Skeletal muscle satellite cell (primary cell): ENCODE data around the gene CACNG6.

Experiments
- H3K27me3 ChIP-seq: 2 replicates; pipeline ENCODE4 v1.7.0; 2013; ENCODE audit warnings: low read length; ENCODE audit not compliant: control insufficient read depth, insufficient read depth
- H3K36me3 ChIP-seq: 2 replicates; pipeline ENCODE4 v1.7.0; 2013; ENCODE audit warnings: mild to moderate bottlenecking, control low read depth, low read length; ENCODE audit not compliant: insufficient read depth
- H3K4me1 ChIP-seq: 2 replicates; pipeline ENCODE4 v1.7.0; 2013; ENCODE audit warnings: low read length; ENCODE audit not compliant: control insufficient read depth, insufficient read depth
- H3K4me2 ChIP-seq: 2 replicates; pipeline ENCODE4 v1.7.0; 2013; ENCODE audit warnings: mild to moderate bottlenecking, low read length
- H3K4me3 ChIP-seq: 2 replicates; pipeline ENCODE4 v1.7.0; 2013; ENCODE audit warnings: low read length
- H3K9ac ChIP-seq: 2 replicates; pipeline ENCODE4 v1.7.0; 2013; ENCODE audit warnings: mild to moderate bottlenecking, low read depth, low read length, moderate library complexity
- H3K9me3 ChIP-seq: replicated peaks from 2 replicates; pipeline ENCODE4 v1.7.0; 2013; ENCODE audit warnings: mild to moderate bottlenecking, control low read depth, low read length

Gene CACNG6

GRCh38 chr19:54011507-54012211, 20.2 kb downstream of the CACNG6 start:
- no peaks in the 10 kb centered on the region for H3K27me3 ChIP-seq
- H3K36me3 ChIP-seq = no peaks in the 10 kb centered on the region
- no peaks in the 10 kb centered on the region for H3K9me3 ChIP-seq
- H3K4me1 ChIP-seq = peaks cover 5% of the 10 kb centered on the region
- no peak overlapping the region for H3K4me2 ChIP-seq
- no peak overlapping the region for H3K9ac ChIP-seq
- H3K4me3 ChIP-seq = no peak overlapping the region

- H3K4me3 ChIP-seq = no peak overlapping the region
- no peaks in the 10 kb centered on the region for H3K9me3 ChIP-seq
- H3K4me1 ChIP-seq = no peaks in the 10 kb centered on the region
- H3K27me3 ChIP-seq = no peaks in the 10 kb centered on the region
- H3K36me3 ChIP-seq = no peaks in the 10 kb centered on the region
- no peak overlapping the region for H3K4me2 ChIP-seq
- no peak overlapping the region for H3K9ac ChIP-seq
Observed at GRCh38 chr19:54013866-54014265, 22.4 kb downstream of the CACNG6 start.

GRCh38 chr19:54014920-54015560, 23.6 kb downstream of the CACNG6 start:
- H3K4me2 ChIP-seq = no peak overlapping the region
- H3K27me3 ChIP-seq = no peaks in the 10 kb centered on the region
- no peaks in the 10 kb centered on the region for H3K36me3 ChIP-seq
- no peak overlapping the region for H3K9ac ChIP-seq
- peaks cover 7% of the 10 kb centered on the region for H3K4me1 ChIP-seq
- no peak overlapping the region for H3K4me3 ChIP-seq
- H3K9me3 ChIP-seq = no peaks in the 10 kb centered on the region

DNA sequence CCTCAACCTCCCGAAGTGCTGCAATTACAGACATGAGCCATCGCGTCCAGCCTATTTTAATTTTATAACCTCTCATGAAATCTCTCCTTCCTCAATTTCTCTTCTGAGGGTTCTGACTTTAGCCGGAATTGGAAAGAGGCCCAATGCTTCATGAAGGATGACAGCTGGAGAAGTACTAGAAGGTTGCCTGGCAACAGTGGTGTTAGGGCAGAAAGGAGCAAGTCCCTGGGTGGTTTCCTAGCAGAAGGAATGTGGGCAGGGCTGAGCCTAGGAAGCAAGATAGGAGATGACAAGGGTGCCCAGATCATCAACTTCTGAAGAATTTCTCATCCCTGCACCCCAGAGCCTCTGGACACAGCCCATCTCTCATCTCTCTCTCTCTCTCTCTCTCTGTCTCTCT, 25.8 kb downstream of the CACNG6 start:
- Histone ChIP-seq H3K9me3 (no peaks in the 10 kb centered on the region), H3K9ac (no peak overlapping the region), H3K4me3 (no peak overlapping the region), H3K4me1 (peaks cover 12% of the 10 kb centered on the region), H3K27me3 (no peaks in the 10 kb centered on the region), H3K4me2 (no peak overlapping the region), H3K36me3 (no peaks in the 10 kb centered on the region)

DNA sequence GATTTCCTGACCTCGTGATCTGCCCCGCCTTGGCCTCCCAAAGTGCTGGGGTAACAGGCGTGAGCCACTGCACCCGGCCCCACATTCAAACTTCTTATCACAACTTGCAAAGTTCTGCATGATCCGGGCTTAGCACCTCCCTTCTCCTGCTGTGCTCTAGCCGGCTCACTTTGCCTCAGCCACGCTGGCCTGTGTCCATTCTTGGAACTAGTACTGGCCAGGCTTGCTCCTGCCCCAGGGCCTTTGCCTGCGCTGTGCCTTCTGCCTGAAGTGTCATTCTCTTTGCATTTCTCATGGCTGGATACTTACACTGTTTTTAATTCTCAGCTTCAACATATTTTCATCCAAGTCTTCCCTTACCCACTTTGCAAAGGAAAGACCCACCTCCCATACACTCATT, 29.9 kb downstream of the CACNG6 start:
- Histone ChIP-seq H3K36me3 (no peaks in the 10 kb centered on the region), H3K4me1 (peaks cover 17% of the 10 kb centered on the region), H3K27me3 (no peaks in the 10 kb centered on the region), H3K4me2 (no peak overlapping the region), H3K9ac (no peak overlapping the region), H3K4me3 (no peak overlapping the region), H3K9me3 (no peaks in the 10 kb centered on the region)

DNA sequence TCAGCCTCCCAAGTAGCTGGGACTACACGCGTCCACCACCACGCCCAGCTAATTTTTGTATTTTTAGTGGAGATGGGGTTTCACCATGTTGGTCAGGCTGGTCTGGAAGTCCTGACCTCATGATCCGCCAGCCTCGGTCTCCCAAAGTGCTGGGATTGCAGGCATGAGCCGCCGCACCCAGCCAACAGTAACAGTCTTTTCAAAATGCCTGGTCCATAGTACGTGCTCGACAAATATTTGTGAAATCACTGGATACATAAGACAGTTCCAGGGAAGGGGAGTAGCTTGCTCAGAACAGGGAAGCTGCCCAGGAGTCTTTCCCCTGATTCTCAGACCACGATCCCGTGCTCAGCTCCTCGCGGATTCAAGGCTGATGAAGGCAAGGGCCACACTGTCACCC, 30.5 kb downstream of the CACNG6 start:
- H3K4me3 ChIP-seq = no peak overlapping the region
- H3K9me3 ChIP-seq = no peaks in the 10 kb centered on the region
- no peaks in the 10 kb centered on the region for H3K36me3 ChIP-seq
- H3K4me2 ChIP-seq = no peak overlapping the region
- peaks cover 4% of the 10 kb centered on the region for H3K27me3 ChIP-seq
- H3K4me1 ChIP-seq = peaks cover 17% of the 10 kb centered on the region
- H3K9ac ChIP-seq = no peak overlapping the region

DNA sequence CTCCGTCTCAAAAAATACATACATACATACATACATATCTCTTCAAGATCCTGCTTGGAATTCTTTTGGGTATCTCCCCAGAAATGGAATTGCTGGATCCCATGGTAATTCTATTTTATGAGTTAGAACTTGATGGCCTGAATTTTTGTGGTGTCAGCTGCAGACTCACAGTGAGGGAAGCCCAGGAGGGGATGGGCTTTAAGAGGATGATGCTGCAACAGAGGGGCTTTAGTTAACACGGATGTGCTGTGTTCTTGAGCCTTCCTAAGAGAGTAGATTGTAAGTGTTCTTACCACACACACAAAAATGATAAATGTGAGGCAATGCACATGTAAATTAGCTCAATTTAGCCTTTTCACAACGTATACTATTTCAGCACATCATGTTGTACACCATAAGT, 31.8 kb downstream of the CACNG6 start:
- Histone ChIP-seq H3K36me3 (no peaks in the 10 kb centered on the region), H3K4me3 (no peak overlapping the region), H3K9me3 (no peaks in the 10 kb centered on the region), H3K9ac (no peak overlapping the region), H3K4me1 (peaks cover 17% of the 10 kb centered on the region), H3K27me3 (peaks cover 5% of the 10 kb centered on the region), H3K4me2 (no peak overlapping the region)

- peaks cover 14% of the 10 kb centered on the region for H3K4me1 ChIP-seq
- no peak overlapping the region for H3K4me2 ChIP-seq
- no peak overlapping the region for H3K9ac ChIP-seq
- H3K9me3 ChIP-seq = no peaks in the 10 kb centered on the region
- peaks cover 5% of the 10 kb centered on the region for H3K27me3 ChIP-seq
- no peak overlapping the region for H3K4me3 ChIP-seq
- H3K36me3 ChIP-seq = no peaks in the 10 kb centered on the region
Observed at GRCh38 chr19:54024660-54025059, 33.2 kb downstream of the CACNG6 start.

DNA sequence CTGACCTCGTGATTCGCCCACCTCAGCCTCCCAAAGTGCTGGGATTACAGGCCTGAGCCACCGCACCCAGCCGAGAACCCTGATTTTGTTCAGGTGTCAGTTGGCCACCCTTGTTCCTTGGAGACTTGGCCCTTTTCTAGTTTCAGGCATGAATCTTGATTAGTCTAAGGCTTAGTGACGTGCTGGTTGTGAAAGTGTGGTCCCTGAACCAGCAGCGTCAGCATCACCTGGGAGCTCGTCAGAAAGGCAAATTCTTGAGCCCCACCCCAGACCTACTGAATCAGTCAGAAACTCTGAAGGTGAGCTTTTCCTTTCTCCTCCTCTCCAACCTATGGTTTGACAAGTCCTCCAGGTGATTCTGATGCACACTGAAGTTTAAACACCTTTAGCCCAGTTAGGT, 35.2 kb downstream of the CACNG6 start:
- no peak overlapping the region for H3K9ac ChIP-seq
- no peak overlapping the region for H3K4me2 ChIP-seq
- H3K27me3 ChIP-seq = peaks cover 5% of the 10 kb centered on the region
- peaks cover 5% of the 10 kb centered on the region for H3K4me1 ChIP-seq
- H3K4me3 ChIP-seq = no peak overlapping the region
- H3K36me3 ChIP-seq = no peaks in the 10 kb centered on the region
- H3K9me3 ChIP-seq = no peaks in the 10 kb centered on the region

DNA sequence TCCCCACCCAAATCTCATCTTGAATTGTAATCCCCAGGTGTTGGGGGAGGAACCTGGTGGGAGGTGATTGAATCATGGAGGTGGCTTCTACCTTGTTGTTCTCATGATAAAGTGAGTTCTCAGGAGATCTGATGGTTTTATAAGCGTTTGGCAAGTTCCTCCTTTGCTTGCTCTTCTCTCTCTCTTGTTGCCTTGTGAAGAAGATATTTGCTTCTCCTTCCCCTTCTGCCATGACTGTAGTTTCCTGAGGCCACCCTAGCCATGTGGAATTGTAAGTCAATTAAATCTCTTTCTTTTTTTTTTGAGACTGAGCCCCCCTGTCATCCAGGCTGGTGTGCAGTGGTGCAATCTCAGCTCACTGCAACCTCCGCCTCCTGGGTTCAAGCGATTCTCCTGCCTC, 37.9 kb downstream of the CACNG6 start:
- Histone ChIP-seq H3K27me3 (peaks cover 5% of the 10 kb centered on the region), H3K4me2 (no peak overlapping the region), H3K9me3 (no peaks in the 10 kb centered on the region), H3K4me1 (no peaks in the 10 kb centered on the region), H3K36me3 (no peaks in the 10 kb centered on the region), H3K9ac (no peak overlapping the region), H3K4me3 (no peak overlapping the region)

GRCh38 chr19:54029930-54030490, 38.6 kb downstream of the CACNG6 start:
- no peak overlapping the region for H3K4me3 ChIP-seq
- H3K9ac ChIP-seq = no peak overlapping the region
- H3K4me1 ChIP-seq = peaks cover 4% of the 10 kb centered on the region
- no peak overlapping the region for H3K4me2 ChIP-seq
- peaks cover 5% of the 10 kb centered on the region for H3K27me3 ChIP-seq
- H3K36me3 ChIP-seq = no peaks in the 10 kb centered on the region
- H3K9me3 ChIP-seq = no peaks in the 10 kb centered on the region
